Heart left ventricle (tissue), 13 donors: Measurements from ENCODE around the gene RPS23.

Experiments
- POLR2A ChIP-seq, 2 donors: fragments of 450-650 bp; IDR thresholded peaks; one replicate each; pipeline ENCODE4 v1.6.1; 2017; ENCODE audit warnings: antibody characterized with exemption in 2 of 2, mild to moderate bottlenecking in 2 of 2, moderate library complexity in 2 of 2
- TF ChIP-seq, protein P1 (sequence below), 12 donors: fragments of 200-600 bp; sonication (generic) in 4 of 12; IDR thresholded peaks; one replicate each; pipeline versions ENCODE4 v1.5.0 to v1.8.0; 2018 to 2022; ENCODE audit warnings: antibody characterized with exemption in 12 of 12, mild to moderate bottlenecking in 5 of 12
- donor health status: ischemic (EF 13 %, LVEDD 7.1; RV severe dilation, severe dysfunction).
- donor health status: DM: no; HTN: yes; CAD: no.
- donor health status: DM: no; HTN: no; CAD: no.
- donor health status: ischemic (EF 25% LVEDD 6.9; RV normal size, moderate dysfunction).
- donor health status: ischemic (EF 25% LVEDD 5.7; RV mildly dilated, moderate dysfunction).
- donor health status: ischemic (EF 35%, LVEDD 5.7; RV mildly dilated, moderate dysfunction).
- donor health status: nonischemic (EF 11% LVEDD 7.7; RV severe dilation, severe dysfunction).
- donor health status: DM: yes; HTN: yes; CAD: no.
- donor health status: PGD.
- donor health status: ischemic (EF 29% LVEDD 5.4; RV normal size, mild dysfunction).
- donor health status: nonischemic (EF 23%, LVEDD 6.1; RV moderate dilation, normal function).

DNA sequence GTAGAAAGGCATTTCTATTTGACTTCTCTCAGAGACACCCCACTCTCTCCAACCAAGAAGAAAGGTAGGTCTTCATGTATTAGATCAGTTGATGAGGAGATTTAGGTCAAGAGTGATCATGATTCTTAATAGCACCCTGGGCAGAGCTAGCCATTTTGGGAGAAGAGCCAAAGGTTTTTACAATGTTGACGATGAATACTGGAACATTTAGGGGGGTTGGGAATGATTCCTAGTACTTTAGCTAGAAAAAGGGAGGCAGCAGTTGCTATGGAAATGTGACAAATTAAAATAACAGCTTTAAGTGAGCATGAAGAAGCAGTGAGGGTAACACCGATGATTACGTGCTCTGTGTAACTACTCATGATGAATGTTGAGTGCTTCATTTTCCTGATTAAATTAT, 9.5 kb upstream of the RPS23 start:
- TF ChIP-seq, protein P1, sequence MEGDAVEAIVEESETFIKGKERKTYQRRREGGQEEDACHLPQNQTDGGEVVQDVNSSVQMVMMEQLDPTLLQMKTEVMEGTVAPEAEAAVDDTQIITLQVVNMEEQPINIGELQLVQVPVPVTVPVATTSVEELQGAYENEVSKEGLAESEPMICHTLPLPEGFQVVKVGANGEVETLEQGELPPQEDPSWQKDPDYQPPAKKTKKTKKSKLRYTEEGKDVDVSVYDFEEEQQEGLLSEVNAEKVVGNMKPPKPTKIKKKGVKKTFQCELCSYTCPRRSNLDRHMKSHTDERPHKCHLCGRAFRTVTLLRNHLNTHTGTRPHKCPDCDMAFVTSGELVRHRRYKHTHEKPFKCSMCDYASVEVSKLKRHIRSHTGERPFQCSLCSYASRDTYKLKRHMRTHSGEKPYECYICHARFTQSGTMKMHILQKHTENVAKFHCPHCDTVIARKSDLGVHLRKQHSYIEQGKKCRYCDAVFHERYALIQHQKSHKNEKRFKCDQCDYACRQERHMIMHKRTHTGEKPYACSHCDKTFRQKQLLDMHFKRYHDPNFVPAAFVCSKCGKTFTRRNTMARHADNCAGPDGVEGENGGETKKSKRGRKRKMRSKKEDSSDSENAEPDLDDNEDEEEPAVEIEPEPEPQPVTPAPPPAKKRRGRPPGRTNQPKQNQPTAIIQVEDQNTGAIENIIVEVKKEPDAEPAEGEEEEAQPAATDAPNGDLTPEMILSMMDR (IDR thresholded peaks at IDR 0.05) = no peak
- no peak for TF ChIP-seq POLR2A (IDR thresholded peaks at IDR 0.05)
